ENCODE results near the gene RADX.
"Not testable (repeated sequence)": the region's sequence is repeated elsewhere in the genome, so short reads cannot be mapped to it uniquely, and the experiment has no call there.

Gene RADX, protein sequence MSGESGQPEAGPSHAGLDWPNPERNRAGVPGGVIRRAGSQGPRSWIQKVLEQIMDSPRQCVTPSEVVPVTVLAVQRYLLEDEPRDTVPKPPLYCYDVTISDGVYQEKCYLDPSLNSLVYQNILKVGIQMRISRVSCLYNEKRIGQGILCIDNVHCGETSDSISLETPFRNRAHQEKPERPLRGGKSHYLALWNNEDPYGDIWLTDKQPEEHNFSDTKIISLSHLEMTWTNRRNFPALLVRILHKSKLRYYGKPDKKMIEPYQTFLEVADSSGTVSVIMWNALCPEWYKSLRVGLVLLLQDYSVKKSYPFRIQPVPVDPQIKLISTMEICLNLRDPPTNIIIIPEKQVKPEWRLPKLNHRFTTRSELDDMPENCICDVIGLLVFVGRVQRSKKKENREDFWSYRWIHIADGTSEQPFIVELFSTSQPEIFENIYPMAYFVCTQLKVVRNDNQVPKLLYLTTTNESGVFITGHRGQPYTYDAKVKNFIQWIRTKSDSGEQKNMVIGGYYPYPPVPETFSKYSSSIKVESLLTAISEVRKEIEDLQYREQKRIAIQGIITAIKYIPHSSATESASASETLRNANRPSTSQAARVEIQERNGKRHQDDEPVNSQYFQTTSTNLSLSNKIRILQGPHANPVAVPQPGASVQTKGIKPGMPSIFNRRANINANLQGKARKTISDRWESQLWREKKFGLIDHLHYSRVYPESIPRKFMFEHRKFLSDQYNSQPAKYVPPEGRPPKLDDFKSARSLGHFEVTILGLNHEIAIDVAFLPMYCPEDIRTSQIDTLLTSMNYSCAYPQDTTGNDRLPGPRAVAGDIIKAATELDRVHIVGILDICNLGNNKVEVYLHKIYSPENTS
- 22.3 reads per million, percentile 49 among the genes with 10 or more reads in this experiment for total RNA-seq

DNA sequence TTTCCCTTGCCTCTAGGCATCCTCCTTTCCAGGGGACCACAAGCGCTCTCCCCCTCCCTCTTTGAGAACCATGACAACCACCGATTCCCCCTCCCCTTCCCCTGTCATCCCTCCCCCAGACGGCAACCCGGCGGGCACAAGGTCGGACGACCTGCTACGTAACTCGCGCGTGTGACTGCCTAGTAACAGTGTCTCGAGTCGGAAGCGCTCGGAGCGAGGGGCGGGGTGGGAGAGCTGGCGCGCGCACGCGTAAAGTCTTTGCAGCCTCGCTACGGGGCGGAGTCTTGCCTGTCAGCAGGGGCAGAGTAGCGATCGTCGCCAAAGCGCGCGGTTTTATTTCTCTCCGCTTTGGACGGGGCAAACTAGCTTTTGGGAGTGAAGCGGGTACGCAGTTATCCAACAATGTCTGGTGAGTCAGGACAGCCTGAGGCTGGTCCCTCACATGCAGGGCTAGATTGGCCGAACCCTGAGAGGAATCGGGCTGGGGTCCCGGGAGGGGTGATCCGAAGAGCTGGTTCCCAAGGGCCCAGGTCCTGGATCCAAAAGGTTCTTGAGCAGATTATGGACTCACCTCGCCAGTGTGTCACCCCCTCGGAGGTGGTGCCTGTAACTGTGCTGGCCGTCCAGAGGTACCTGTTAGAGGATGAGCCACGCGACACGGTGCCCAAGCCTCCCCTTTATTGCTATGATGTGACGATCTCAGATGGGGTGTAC, at the start of gene RADX:
RADX (plus strand) TSS at position 300 of the 714 bp plus-strand sequence; CDS start at position 403, 103 bp downstream.
- DNase-seq = peak; percentile 77

- no peak for DNase-seq
Observed at GRCh38 chrX:106564986-106565385, 46.8 kb upstream of the RADX start.

DNA sequence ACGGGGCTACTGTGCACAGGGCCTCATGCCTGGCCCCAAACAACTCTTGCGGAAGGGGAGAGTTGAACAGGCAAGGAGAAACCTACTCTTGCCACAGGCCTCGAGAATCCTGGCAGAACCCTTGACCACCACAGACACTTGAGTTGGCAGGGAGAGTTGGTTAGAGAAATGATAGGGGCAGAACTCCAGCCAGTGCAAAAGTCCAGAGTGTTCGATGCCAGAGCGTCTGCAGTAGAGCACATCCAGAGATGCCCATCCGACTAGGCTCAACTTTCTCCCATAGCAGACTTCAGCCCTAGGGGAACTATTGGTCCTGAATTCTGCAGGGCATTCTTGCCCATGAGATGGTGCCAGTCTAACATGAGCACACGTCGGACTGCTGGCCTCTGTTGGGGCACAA, 45.4 kb upstream of the RADX start:
- no peak for DNase-seq

DNA sequence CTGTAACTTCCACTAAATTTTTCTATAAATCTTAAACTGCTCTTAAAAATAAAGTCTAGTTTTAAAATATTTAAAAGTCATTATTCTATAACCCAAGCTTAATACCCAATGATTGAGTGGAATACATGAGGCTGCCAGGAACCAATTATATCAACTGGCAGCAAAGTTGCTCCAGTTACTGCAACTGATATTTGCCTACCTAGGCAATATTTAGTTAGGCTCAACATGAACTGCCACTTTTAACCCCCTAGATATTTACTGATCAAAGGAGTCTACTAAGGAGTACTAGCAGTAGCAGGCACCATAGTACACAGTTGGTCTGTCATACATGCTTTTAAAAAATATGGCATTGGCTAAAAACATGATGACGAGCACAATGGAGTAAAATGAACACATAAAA, 29.9 kb upstream of the RADX start:
- DNase-seq = no peak

- no peak for DNase-seq
Observed at GRCh38 chrX:106585478-106585877, 26.3 kb upstream of the RADX start.

DNA sequence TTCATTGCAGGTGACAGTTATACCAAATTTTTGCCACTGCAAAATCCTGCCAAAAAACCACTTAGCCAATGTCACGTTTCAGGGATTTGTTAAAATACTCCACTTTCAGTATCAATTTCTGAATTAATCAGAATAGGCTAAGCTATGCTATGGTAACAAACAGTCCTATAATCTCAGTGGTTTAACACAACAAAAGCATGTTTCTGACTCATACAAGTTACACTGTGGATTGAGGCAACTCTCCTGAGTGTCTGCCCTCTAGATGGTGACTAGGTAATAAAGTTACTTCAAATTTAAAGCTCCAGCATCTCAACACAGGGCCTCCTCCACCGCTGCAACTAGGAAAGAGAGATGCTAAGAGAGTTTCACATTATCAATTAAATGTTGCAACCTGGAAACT, 23.0 kb upstream of the RADX start:
- no peak for DNase-seq

DNA sequence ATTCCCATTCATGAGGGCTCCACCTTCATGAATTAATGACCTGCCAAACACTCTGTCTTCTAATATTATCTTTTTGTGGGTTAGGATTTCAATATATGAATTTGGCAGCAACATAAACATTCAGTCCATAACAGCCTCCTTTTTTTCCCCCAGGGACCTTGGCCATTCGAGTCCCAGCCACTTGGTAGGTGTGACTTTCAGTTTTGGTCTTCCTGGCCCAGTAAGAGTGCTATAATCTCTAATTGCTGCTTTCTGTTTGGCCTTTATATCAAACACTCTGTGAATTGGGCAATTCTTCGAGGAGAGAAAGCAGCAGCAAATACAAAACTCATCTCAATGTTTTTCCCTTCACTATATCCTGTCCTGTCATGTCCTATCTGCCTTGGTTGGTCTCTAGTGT, 12.4 kb upstream of the RADX start:
- no peak for DNase-seq

- DNase-seq = no peak
Observed at GRCh38 chrX:106606571-106606970, 5.2 kb upstream of the RADX start.

- no peak for DNase-seq
Observed at GRCh38 chrX:106608016-106608415, 3.8 kb upstream of the RADX start.

DNA sequence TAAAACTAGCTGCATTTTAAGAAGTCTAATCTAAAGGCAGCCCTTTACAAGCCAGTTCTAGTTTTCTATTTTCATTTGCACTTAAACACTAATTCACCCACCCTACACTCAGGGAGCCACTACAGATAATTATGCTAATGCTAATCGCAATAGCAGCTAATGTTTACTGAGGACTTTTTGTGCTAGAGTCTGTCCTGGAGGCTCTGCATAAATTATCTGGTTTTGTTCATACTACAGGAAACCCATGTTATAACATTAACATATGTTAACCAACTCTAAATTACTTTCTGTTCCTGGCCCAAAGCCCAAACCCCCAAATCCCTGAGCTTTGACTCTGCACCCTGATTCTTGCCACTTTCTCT, 480 bp upstream of the RADX start:
- DNase-seq = no peak

GRCh38 chrX:106612393-106612763, 600 bp downstream of the RADX start:
- DNase-seq = no peak

GRCh38 chrX:106613277-106613676, 1.5 kb downstream of the RADX start:
- no peak for DNase-seq

DNA sequence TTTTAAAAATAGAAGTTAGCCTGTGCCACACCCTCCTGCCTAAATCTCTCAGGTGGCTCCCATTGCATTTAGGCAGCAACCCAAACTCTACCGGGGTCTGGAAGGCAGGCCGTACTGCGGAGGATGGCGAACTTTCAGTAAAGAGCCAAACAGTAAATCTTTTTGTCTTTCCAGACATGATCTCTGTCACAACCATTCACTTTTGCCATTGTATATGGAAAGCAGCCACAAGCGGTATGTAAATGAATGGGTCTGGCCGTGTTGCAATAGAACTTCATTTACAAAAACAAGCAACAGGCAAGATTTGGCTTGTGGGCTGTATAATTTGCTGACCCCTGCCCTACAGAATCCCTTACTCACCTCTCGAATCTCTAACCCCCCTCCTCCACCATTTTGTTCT, 3.3 kb downstream of the RADX start:
- DNase-seq = no peak

DNA sequence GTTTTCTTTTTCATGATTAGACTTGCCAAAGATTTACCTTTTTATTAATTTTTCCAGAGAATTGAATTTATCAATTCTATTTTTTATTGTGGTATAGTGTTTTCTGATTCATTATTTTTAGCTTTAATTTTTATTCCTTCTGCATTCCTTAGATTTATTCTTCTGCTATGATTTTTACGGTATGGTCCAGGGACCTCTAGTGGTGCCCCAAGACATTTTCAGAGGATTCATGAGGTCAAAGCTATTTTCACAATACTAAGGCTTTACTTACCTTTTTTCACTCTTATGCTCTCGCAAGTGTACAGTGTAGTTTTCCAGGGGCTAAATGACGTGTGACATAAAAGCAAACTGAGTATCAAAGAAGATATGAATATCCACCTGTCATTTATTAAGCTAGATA, 8.0 kb downstream of the RADX start:
- DNase-seq = no peak

- DNase-seq = no peak
Observed at GRCh38 chrX:106621836-106622235, 10.1 kb downstream of the RADX start.

DNA sequence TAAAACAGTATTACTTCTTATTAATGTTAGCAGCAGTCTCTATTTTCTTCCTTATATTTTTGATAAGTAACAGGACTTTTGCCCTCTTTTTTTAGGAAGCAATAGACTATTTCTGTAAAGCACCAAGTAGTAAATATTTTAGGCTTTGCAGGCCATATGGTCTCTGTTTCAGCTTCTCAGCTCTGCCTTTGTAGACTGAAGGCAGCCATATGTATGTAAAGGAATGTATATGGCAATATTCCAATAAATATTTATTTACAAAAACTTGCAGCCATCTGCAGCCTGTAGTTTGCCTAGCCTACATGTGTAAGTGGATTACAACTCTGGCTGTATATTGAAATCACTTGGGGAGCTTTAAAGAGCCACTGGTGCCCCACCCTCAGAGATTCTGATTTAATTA, 15.0 kb downstream of the RADX start:
- no peak for DNase-seq

- no peak for DNase-seq
Observed at GRCh38 chrX:106631615-106632014, 19.8 kb downstream of the RADX start.

DNA sequence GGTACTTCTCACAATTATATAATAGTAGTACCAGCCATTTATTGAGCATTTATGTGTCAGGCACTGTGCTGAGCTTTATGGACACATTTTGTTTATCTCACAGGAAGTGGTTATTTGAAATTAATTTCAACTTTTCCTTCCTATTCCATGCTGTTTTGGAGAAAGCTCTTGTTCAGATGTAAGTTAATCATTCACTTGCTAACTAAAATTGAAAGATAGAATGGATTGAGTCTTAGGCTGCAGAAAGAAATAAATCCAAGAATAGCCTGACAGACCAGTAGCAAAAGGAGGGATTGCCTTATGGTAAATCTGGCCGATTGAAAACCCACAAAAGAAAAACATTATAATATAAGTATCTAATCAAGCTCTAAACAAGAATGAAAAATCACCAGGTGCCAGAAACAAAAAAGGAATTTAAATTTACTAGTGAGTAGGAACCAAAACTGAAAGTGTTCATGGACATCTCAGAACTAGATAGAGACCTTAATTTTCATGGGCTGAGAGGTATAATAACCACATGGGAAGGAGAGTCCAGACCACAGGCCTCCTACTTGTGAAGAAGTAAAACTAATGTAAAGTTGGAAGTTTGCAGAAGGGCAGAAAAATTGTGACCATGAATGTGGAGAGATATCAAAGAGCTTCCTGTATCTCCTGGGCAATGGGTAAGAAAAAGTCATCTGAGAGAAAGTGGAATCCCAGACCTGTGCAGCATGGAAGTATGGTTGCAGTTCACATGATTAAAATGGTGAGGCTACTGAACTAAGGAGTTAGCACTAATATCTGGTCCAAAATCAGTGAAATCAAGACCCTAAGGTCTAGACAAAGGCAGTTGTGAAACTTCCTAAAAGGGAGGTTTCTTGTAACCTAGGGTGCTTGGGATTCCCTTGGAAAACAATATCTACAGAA, 38.0 kb downstream of the RADX start:
- DNase-seq = no peak

GRCh38 chrX:106653625-106654024, 41.8 kb downstream of the RADX start:
- not testable (repeated sequence) for DNase-seq

- DNase-seq = no peak
Observed at GRCh38 chrX:106670631-106671030, 58.9 kb downstream of the RADX start.

DNA sequence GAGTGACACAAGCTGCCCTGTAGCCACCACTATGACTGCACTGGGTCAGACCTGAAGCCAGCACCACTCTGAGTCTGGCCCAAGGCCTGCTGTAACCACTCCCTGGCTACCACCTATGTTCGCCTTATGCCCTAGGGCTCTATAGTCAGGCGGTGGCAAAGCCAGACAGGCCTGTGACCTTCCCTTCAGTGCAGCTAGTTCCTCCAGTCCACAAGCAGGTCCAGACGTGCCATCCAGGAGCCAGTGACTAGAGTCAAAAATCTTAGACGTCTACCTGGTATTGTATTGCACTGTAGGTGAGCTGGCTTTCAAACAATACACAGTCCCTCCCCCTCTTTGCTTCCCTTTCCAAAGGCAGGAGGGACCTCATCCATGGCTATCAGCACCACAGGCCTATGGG, 60.7 kb downstream of the RADX start:
- no peak for DNase-seq

DNA sequence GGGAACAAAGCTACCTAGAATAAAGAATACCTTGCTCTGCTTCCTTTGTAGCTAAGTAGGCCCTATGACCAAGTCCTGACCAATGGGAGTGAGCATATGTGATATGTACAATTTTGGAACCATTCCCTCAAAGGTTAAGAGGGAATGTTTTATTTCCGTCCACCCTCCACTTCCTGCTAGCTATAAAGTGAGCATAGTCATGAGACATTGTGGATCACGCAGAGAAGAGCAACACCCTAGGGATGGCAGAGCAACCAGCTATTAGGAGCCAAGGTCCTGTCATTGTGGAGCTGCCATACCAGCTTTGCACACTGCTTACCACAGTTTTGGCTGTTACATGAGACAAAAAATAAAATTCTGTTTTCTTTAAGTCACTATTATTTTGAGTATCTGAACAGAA, 68.9 kb downstream of the RADX start:
- DNase-seq = no peak

Measured in effector CD4-positive, alpha-beta T cell (primary cell).